ENCODE data around the gene CYP26B1. TPM values are rescaled to one million over a fixed set of nuclear protein-coding genes. Genes with fewer than 3 reads are reported as not detected.

CYP26B1 gene
- total RNA-seq, 1 experiment from 2014 or later: 1.3 TPM

DNA sequence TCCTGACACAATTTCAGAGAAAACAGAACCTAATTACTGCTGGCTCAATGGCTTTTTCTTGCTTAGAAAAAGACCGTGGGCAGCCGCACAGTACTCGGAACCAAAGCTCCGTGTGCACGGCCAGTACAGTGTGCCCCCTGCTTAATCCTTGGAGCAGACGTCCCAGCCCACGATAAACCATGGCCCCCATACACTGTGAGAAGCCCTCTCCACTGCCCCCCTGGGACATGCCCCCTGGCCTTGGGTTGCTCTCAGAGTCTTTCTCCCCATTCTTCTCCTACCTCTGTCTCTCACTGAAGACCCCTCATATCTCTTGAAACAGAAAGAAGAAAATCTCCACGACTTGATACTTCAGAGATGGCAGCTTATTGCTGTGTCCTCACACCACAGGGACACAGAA, 44.0 kb downstream of the CYP26B1 start:
- Histone ChIP-seq H3K79me2 (ENCODE audit: low read depth) (no peaks in the 10 kb centered on the region), H3K27ac (no peak overlapping the region)
- CTCF ChIA-PET: no interaction called here

DNA sequence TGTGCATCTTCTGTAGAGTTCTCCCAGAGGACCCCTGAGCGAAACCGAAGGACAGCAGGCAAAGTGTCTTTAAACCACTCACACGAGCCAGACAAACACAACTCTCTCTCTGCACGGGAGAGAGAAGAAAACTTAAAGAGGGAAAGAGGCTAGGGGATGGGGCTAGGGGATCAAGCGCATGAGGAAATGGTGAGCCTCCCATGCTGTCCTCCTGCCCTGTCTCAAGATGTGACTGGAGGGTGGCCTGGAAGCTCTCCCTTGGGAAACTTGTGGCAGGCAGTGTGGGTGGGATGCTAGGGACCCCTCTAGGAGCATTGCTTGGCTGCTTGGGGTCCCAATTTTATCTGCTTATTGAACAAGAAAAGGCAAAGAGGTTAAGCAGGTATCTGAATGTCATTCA, 44.5 kb downstream of the CYP26B1 start:
- no peak for DNase-seq
- POLR2A ChIA-PET (ENCODE audit: unreplicated experiment): no interaction called here
- BruUV-seq (replicated peaks): no TSS peak
- TF ChIP-seq, protein P1, sequence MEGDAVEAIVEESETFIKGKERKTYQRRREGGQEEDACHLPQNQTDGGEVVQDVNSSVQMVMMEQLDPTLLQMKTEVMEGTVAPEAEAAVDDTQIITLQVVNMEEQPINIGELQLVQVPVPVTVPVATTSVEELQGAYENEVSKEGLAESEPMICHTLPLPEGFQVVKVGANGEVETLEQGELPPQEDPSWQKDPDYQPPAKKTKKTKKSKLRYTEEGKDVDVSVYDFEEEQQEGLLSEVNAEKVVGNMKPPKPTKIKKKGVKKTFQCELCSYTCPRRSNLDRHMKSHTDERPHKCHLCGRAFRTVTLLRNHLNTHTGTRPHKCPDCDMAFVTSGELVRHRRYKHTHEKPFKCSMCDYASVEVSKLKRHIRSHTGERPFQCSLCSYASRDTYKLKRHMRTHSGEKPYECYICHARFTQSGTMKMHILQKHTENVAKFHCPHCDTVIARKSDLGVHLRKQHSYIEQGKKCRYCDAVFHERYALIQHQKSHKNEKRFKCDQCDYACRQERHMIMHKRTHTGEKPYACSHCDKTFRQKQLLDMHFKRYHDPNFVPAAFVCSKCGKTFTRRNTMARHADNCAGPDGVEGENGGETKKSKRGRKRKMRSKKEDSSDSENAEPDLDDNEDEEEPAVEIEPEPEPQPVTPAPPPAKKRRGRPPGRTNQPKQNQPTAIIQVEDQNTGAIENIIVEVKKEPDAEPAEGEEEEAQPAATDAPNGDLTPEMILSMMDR (conservative IDR thresholded peaks at IDR 0.05): no peak
- no peak for TF ChIP-seq EZH2 (IDR thresholded peaks at IDR 0.05; ENCODE audit: low read depth)
- Histone ChIP-seq H3K36me3 (ENCODE audit: low read depth) (no peaks in the 10 kb centered on the region), H3F3A (ENCODE audit: insufficient read depth, low read depth) (no peaks in the 10 kb centered on the region), H2AFZ (no peak overlapping the region), H3K27me3 (ENCODE audit: insufficient read depth, low read depth) (no peaks in the 10 kb centered on the region), H4K20me1 (ENCODE audit: insufficient read depth) (no peaks in the 10 kb centered on the region), H3K4me1 (replicated peaks; ENCODE audit: insufficient read depth) (peaks cover 10% of the 10 kb centered on the region), H3K4me2 (no peak overlapping the region), H3K4me3 (no peak overlapping the region), H3K79me2 (ENCODE audit: low read depth) (no peaks in the 10 kb centered on the region), H3K27ac (no peak overlapping the region), H3K9me2 (ENCODE audit: insufficient read depth) (no peaks in the 10 kb centered on the region; the same call in 1 of the 2 replicates), H3K9me3 (ENCODE audit: insufficient read depth, low read depth) (no peaks in the 10 kb centered on the region)
- intact Hi-C loops (cut with micrococcal nuclease; ENCODE audit: unreplicated experiment): no loop called here
- CTCF ChIA-PET: interaction anchor here (0.6 kb wide), 1 partner anchor 1144 kb away, joined by 4 read pairs; no protein-coding TSS in a partner anchor

More for the DNA sequence above, 44.0 kb downstream of the CYP26B1 start:
- Histone ChIP-seq H3K4me3 (no peak overlapping the region), H3F3A (ENCODE audit: insufficient read depth, low read depth) (no peaks in the 10 kb centered on the region), H3K36me3 (ENCODE audit: low read depth) (no peaks in the 10 kb centered on the region), H3K4me2 (no peak overlapping the region), H3K4me1 (replicated peaks; ENCODE audit: insufficient read depth) (peaks cover 15% of the 10 kb centered on the region), H3K9me3 (ENCODE audit: insufficient read depth, low read depth) (no peaks in the 10 kb centered on the region), H4K20me1 (ENCODE audit: insufficient read depth) (no peaks in the 10 kb centered on the region), H2AFZ (no peak overlapping the region), H3K27me3 (ENCODE audit: insufficient read depth, low read depth) (no peaks in the 10 kb centered on the region), H3K9me2 (ENCODE audit: insufficient read depth) (no peaks in the 10 kb centered on the region; the same call in 1 of the 2 replicates)
- no TSS peak for BruUV-seq (replicated peaks)
- TF ChIP-seq EZH2 (IDR thresholded peaks at IDR 0.05; ENCODE audit: low read depth): no peak
- TF ChIP-seq, protein P1 (conservative IDR thresholded peaks at IDR 0.05): no peak
- POLR2A ChIA-PET (ENCODE audit: unreplicated experiment): no interaction called here
- no peak for DNase-seq
- intact Hi-C loops (cut with micrococcal nuclease; ENCODE audit: unreplicated experiment): no loop called here

DNA sequence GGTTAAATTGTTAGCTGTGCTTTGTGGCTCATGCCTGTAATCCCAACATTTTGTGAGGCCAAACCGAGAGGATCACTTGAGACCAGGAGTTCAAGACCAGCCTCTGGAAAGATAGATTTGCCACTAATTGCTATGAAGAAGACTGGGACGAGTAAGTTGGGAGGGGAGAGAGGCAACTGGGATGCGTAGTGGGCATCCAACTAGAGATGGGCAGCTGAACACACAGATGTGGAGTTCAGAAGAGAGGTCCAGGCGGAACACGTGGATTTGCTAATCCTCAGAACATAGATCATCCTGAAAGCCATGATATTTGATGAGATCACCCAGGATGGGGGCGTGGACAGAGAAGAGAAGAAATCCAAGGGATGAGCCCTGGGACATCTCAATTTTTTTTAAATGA, 48.7 kb downstream of the CYP26B1 start:
- no peaks in the 10 kb centered on the region for H3K79me2 ChIP-seq (ENCODE audit: low read depth)
- intact Hi-C loops (cut with micrococcal nuclease; ENCODE audit: unreplicated experiment): no loop called here
- TF ChIP-seq EZH2 (IDR thresholded peaks at IDR 0.05; ENCODE audit: low read depth): no peak
- TF ChIP-seq, protein P1 (conservative IDR thresholded peaks at IDR 0.05): no peak
- no peaks in the 10 kb centered on the region for H4K20me1 ChIP-seq (ENCODE audit: insufficient read depth)
- no peaks in the 10 kb centered on the region for H3K9me3 ChIP-seq (ENCODE audit: insufficient read depth, low read depth)
- H3K4me1 ChIP-seq (replicated peaks; ENCODE audit: insufficient read depth): no peaks in the 10 kb centered on the region
- DNase-seq: no peak
- POLR2A ChIA-PET (ENCODE audit: unreplicated experiment): no interaction called here
- no peak overlapping the region for H3K27ac ChIP-seq
- BruUV-seq (replicated peaks): no TSS peak
- H3K4me2 ChIP-seq: no peak overlapping the region
- no peaks in the 10 kb centered on the region for H3K36me3 ChIP-seq (ENCODE audit: low read depth)
- H3K27me3 ChIP-seq (ENCODE audit: insufficient read depth, low read depth): no peaks in the 10 kb centered on the region
- CTCF ChIA-PET: no interaction called here
- H3K4me3 ChIP-seq: no peak overlapping the region
- H3F3A ChIP-seq (ENCODE audit: insufficient read depth, low read depth): no peaks in the 10 kb centered on the region
- H2AFZ ChIP-seq: no peak overlapping the region
- H3K9me2 ChIP-seq (ENCODE audit: insufficient read depth): no peaks in the 10 kb centered on the region; the same call in 1 of the 2 replicates
